ENCODE data around the gene USP24. TPM values are rescaled to one million over a fixed set of nuclear protein-coding genes. Genes with fewer than 3 reads are reported as not detected.
"Not testable (repeated sequence)": the region's sequence is repeated elsewhere in the genome, so short reads cannot be mapped to it uniquely, and the experiment has no call there.

USP24 gene
- total RNA-seq, 2 donors from 2014 or later: 31.8 to 34.9 TPM

- TF ChIP-seq CTCF (IDR thresholded peaks at IDR 0.05): no peak
- Histone ChIP-seq H3K4me3 (no peak overlapping the region), H3K9me3 (no peaks in the 10 kb centered on the region), H3K9ac (ENCODE audit: low read depth in 2 of 2, low read length in 2 of 2) (no peak overlapping the region), H3K27me3 (no peaks in the 10 kb centered on the region), H3K36me3 (no peaks in the 10 kb centered on the region), H3K27ac (no peak overlapping the region), H3K4me1 (no peaks in the 10 kb centered on the region)
- no peak for DNase-seq
- intact Hi-C loops (cut with DNase I): no loop called here
These were observed 15.5 kb upstream of the USP24 start for GRCh38 chr1:55230659-55231058.

DNA sequence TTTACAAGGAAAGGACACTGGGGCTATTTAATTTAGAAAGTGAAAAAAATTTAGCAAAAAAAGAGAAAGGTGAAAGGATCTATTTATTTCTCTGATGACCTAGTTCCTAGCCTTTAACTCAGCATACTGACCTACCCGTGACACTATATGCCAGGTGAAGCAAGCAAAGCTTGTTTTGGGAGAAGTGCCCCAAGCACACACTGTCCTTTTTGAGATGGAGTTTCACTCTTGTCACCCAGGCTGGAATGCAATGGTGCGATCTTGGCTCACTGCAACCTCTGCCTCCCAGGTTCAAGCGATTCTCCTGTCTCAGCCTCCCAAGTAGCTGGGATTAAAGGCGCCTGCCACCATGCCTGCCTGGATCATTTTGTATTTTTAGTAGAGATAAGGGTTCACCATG, 14.6 kb upstream of the USP24 start:
- H3K27me3 ChIP-seq; H3K4me3 ChIP-seq; intact Hi-C loops (cut with DNase I); DNase-seq; H3K4me1 ChIP-seq; H3K9me3 ChIP-seq; H3K9ac ChIP-seq (ENCODE audit: low read depth in 2 of 2, low read length in 2 of 2); H3K27ac ChIP-seq; H3K36me3 ChIP-seq: not testable (repeated sequence)

DNA sequence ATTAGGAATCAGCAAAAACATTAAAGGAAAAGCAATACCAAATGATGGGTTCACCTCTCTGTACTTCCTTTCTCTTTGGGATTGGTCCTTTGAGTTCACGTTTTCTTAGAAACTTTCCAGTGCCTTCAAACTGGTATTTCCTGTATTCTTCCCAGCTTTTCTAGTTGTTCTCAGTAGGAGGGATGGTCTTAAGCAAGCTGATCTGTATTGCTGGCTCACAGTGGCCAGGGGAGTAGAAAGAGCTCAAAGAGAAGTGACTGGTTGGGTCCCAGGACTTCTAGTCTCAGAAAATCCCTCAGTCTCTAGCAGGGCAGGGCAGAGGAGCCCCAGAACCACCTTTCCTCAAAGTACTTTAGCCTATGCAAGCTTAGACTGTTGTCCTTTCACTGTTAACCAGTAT, 10.1 kb upstream of the USP24 start:
- H3K4me1 ChIP-seq: no peaks in the 10 kb centered on the region
- no peak for TF ChIP-seq CTCF (IDR thresholded peaks at IDR 0.05)

GRCh38 chr1:55224729-55225128, 9.6 kb upstream of the USP24 start:
- Histone ChIP-seq H3K4me3 (no peak overlapping the region), H3K4me1 (no peaks in the 10 kb centered on the region), H3K27me3 (no peaks in the 10 kb centered on the region), H3K36me3 (no peaks in the 10 kb centered on the region), H3K9ac (ENCODE audit: low read depth in 2 of 2, low read length in 2 of 2) (no peak overlapping the region), H3K9me3 (no peaks in the 10 kb centered on the region), H3K27ac (no peak overlapping the region)
- no peak for TF ChIP-seq CTCF (IDR thresholded peaks at IDR 0.05)
- DNase-seq: no peak
- intact Hi-C loops (cut with DNase I): no loop called here

More for the DNA sequence above, 10.1 kb upstream of the USP24 start:
- Histone ChIP-seq H3K4me3 (no peak overlapping the region), H3K9me3 (no peaks in the 10 kb centered on the region), H3K36me3 (no peaks in the 10 kb centered on the region), H3K9ac (ENCODE audit: low read depth in 2 of 2, low read length in 2 of 2) (no peak overlapping the region), H3K27me3 (no peaks in the 10 kb centered on the region), H3K27ac (no peak overlapping the region)
- no peak for DNase-seq
- intact Hi-C loops (cut with DNase I): no loop called here

- Histone ChIP-seq H3K4me3 (no peak overlapping the region), H3K9me3 (no peaks in the 10 kb centered on the region), H3K27me3 (no peaks in the 10 kb centered on the region), H3K9ac (ENCODE audit: low read depth in 2 of 2, low read length in 2 of 2) (no peak overlapping the region), H3K27ac (no peak overlapping the region), H3K36me3 (no peaks in the 10 kb centered on the region), H3K4me1 (no peaks in the 10 kb centered on the region)
- TF ChIP-seq CTCF (IDR thresholded peaks at IDR 0.05): no peak
- DNase-seq: no peak
- intact Hi-C loops (cut with DNase I): no loop called here
These were observed 7.0 kb upstream of the USP24 start for GRCh38 chr1:55222152-55222551.

DNA sequence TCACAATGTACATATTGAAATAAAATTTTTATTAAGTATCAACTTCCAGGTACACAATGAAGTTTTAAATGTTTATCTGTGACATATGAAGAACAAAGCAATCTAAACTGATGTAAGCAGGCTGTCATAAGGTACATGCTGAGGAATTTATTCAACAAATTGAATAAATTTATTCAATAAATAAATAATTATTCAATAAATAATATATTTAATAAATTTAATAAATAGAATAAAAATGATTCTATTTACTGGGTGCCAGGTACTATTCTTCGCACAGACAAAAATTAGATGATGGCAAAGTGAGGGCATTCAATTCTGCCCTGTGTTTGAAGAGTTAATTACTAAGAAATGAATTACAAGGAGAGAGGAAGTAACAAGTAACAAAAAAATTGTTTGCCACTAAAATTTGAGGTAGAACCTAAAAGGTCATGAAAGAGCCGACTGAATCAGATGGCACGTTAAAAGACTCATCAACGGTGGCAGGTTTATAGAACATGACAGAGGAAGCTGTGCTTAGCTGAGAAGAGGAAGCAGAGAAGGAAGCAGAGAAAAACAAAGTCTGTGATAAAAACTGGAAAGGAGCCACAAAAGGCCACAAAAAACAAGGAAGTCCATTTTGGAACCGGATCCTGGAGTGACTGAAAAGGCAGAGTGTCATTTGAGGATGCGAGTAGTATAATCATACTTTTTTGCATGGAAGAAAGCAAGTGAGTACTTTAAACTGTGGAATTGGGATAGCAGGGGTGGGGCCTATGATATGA, 2.2 kb upstream of the USP24 start:
- no peaks in the 10 kb centered on the region for H3K9me3 ChIP-seq
- H3K4me3 ChIP-seq: no peak overlapping the region
- no peak overlapping the region for H3K9ac ChIP-seq (ENCODE audit: low read depth in 2 of 2, low read length in 2 of 2)
- peak; percentile 57 for DNase-seq
- peak overlapping the region; percentile 4 for H3K27ac ChIP-seq
- intact Hi-C loops (cut with DNase I): loop anchor here (10.0 kb wide), 1 partner anchor 73 kb away; no protein-coding TSS in a partner anchor
- H3K36me3 ChIP-seq: no peaks in the 10 kb centered on the region
- H3K27me3 ChIP-seq: no peaks in the 10 kb centered on the region
- H3K4me1 ChIP-seq: peaks cover 7% of the 10 kb centered on the region
- TF ChIP-seq CTCF (IDR thresholded peaks at IDR 0.05): no peak

All from colonic mucosa (tissue), 4 donors.